Measurements from ENCODE around the gene ITGBL1. TPM values are rescaled to one million over a fixed set of nuclear protein-coding genes. Genes with fewer than 3 reads are reported as not detected.

The ITGBL1 gene
- polyA plus RNA-seq, 1 donor = 1.1 TPM

DNA sequence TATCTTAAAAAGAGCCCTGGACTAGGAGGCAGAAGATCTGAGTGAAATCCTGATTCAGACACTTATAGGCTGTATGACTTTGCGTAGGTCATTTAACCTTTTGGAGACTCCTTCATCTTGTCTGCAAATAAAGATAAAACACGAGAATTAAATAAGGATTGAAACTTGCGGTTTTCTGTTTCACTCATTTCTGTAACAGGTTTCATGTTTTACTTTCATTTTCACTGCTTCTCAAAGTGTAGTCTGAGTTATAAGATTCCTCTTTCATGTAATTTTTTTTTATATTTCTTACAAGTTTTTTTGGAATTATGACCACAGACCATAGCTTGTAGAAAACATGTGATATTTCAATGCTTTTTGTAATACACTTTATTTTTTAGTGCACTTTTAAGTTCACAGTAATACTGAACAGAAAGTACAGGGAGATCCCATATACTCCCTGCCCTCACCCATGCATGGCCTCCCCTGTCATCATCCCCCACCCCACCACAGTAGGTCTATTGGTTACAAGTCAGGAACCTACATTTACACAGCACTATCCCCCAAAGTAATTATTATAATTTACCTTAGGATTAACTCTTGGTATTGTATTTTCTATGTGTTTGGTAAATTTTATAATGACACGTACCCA, 174.6 kb downstream of the ITGBL1 start:
- no peak for DNase-seq (ENCODE audit: low read depth)

GRCh38 chr13:101627556-101627943, 175.1 kb downstream of the ITGBL1 start:
- DNase-seq (ENCODE audit: low read depth) = no peak

DNA sequence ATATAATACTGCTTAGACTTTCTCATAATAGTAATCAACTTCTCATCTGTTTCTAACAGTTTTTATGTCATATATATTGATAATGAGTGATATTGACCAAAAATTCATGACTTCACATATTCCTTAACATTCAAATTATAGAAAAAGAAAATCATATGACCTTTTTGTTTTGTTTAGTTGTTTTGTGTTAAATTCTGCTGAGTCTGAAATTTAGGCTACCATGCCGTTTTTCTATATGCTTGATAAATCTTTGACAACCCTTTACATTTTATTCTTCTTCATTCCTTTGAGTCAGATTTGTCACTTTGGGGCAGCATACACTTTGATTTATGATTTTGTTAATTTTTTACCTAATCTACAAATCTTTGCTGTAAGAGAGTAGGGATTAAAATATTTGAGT, 176.4 kb downstream of the ITGBL1 start:
- no peak for DNase-seq (ENCODE audit: low read depth)

GRCh38 chr13:101631395-101631794, 178.9 kb downstream of the ITGBL1 start:
- DNase-seq (ENCODE audit: low read depth) = no peak

DNA sequence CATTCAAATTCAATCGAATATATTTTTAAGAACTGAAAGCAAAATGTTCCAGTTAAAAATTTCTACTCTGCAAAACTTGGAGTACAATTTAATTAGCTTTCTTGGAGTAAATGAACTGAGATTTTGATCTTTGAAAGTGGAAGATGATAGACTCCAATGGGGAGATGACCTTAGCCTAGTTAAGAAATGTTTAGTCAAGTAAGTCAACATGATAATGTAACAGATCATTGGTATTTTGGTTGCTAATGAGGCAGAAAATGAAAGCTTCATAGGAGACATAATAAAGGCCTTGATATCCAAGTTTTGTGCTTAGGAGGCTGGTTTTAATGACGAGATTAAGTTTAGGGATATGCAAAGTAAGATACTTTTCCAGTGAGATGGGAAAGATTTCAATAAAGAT, 181.7 kb downstream of the ITGBL1 start:
- DNase-seq (ENCODE audit: low read depth) = no peak

- no peak for DNase-seq (ENCODE audit: low read depth)
These were observed 187.2 kb downstream of the ITGBL1 start for GRCh38 chr13:101639711-101640110.

DNA sequence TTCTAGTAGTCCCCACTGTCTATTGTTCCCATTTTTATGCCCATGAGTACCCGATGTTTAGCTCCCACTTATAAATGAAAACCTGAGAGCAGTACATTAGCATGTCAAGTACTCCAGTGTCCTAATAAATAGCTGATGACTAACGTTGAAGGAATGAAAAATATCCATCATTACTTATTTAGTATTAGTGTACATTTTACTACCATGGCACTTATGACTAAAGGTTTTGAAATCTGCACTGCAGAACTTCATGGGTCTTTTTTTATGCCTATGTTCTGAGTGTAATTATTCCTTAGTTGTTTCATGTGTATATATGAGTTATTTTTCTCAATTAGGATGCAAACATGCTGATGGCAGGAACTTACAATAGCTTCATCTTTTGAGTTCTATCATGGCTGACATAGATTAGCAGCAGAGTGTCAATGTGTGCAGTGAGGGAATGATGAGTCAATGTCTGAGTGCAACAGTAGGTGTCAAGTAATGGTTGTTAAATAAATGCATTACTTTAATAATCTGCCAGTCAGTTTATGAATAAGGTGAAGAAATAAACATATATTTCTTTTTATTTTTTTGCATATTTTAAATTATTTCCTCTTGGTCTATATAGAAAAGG, 188.4 kb downstream of the ITGBL1 start:
- DNase-seq (ENCODE audit: low read depth) = no peak

- DNase-seq (ENCODE audit: low read depth) = no peak
These were observed 193.4 kb downstream of the ITGBL1 start for GRCh38 chr13:101645871-101646270.

GRCh38 chr13:101647760-101648159, 195.3 kb downstream of the ITGBL1 start:
- no peak for DNase-seq (ENCODE audit: low read depth)

DNA sequence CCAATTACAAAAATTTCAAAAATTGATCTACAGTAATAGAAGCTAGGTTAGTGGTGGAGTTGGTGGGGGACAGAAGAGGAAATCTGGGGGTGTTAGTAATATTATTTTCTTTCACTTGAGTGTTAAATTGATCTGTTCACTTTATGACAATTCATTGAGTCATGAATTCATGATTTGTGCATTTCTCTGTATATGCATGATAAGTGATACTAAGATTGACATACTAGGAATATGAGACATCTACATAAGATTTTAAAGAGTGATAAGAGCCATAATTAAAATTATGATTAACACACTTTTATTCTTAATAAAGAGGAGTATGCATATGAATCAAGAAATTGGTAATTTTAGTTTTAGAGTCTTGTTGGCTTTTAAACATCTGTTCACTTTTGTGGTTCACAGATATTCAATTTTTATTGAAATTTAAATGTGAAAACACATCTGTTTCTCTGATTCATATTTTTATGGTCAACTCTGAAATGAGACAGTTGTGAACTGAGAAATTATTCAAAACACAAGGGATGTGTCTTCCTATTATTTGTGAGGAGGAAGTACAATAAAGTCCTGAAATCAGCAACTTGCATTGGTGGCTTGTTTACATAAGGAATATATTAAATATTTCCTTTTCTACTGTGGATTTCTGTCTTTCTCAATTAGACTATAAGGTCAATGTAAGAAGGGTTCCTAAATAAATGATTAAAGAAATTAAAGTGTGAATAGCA, 196.5 kb downstream of the ITGBL1 start:
- DNase-seq (ENCODE audit: low read depth) = no peak

GRCh38 chr13:101649488-101650126, 197.1 kb downstream of the ITGBL1 start:
- no peak for DNase-seq (ENCODE audit: low read depth)

DNA sequence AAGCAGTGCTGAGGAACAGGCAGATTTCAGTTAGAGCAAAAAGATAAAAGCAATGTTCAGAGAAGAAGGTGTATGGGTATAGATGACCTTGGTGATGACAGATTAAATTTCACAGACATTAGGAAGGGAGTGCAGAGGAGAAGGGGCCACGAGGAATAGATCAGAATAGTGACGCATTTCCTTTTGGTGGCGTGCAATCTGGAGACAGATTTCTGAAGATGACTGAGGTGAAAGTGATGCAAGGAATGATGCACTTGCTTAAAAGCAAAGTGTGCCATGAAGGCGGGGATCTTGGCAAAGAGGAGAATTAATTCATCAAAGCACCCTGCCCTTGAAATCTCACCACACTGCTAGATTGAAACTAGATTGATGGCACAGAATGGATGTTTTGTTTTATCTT, 202.4 kb downstream of the ITGBL1 start:
- DNase-seq (ENCODE audit: low read depth) = no peak

- no peak for DNase-seq (ENCODE audit: low read depth)
These were observed 203.0 kb downstream of the ITGBL1 start for GRCh38 chr13:101655435-101655834.

GRCh38 chr13:101660711-101661110, 208.2 kb downstream of the ITGBL1 start:
- DNase-seq (ENCODE audit: low read depth) = no peak

- DNase-seq (ENCODE audit: low read depth) = no peak
These were observed 209.4 kb downstream of the ITGBL1 start for GRCh38 chr13:101661839-101662238.

DNA sequence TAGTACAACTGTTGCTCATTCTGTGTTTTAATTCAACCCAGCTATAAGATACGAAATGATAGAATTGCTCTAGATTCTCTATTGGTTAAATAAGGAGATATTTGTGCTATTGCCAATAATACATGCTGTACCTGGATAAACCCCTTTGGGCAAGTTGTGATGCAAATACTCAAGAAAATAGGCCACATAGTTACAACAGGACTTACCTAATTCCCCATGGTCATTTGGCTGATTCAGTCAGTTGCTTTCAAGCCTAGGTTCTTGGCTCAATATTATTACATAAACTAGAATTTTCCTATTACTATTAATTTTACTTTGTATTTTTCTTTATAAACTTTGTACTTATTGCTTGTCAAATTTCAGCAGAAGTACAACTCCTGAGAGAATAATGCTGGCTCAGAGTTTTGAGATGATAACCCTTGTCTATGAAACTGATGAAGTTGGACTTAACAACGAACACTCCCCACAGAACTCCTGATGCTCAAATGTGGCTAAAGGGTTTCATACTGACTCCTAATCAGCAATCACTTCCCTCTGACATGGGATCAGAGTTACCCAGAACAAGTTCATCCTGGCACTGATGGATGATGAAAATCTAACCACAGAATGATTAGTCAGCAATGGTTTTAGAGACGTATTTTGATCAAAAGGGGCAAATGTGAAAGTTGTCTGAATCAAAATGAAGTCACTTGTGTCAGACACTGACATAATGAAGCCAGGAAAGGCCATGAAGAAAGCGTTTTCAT, 221.1 kb downstream of the ITGBL1 start:
- DNase-seq (ENCODE audit: low read depth) = no peak

- DNase-seq (ENCODE audit: low read depth) = no peak
These were observed 229.4 kb downstream of the ITGBL1 start for GRCh38 chr13:101681834-101682233.

GRCh38 chr13:101686003-101686402, 233.5 kb downstream of the ITGBL1 start:
- no peak for DNase-seq (ENCODE audit: low read depth)

DNA sequence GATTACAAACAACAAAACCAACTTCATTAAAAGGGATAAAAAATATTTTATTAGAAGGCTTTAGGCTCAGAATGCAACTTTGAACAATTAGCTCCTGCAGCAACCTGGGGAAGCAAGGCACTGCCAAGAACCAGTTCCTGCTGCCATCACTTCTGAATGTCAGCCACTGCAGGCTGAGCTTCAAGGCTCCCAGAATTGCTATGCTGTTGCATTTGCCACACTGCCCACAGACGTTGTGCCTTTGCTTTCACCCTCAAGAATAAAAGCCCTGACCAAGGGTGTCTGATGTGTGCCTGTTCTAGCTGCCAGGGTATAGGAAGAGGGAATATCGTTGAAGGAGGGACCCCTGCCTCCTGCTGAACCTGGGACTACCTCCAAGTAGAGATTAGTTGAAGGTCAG, 238.4 kb downstream of the ITGBL1 start:
- DNase-seq (ENCODE audit: low read depth) = no peak

GRCh38 chr13:101691341-101691860, 238.9 kb downstream of the ITGBL1 start:
- DNase-seq (ENCODE audit: low read depth) = no peak

GRCh38 chr13:101695870-101696516, 243.5 kb downstream of the ITGBL1 start:
- DNase-seq (ENCODE audit: low read depth) = no peak
